Activated CD4-positive, alpha-beta memory T cell treated with anti-CD3 and anti-CD28 coated beads, Interleukin-2, amount 10 ng/mL, durations not matched to agents 7 days and 5 days (primary cell): ENCODE measurements around the gene FMNL2. TPM values are rescaled to one million over a fixed set of nuclear protein-coding genes. Genes with fewer than 3 reads are reported as not detected.
"Not testable (repeated sequence)": the region's sequence is repeated elsewhere in the genome, so short reads cannot be mapped to it uniquely, and the experiment has no call there.

Experiments
- CTCF ChIA-PET: fragments of 350-600 bp; sonication (Branson Sonifier 250); formaldehyde crosslinking; loops from one replicate; lab custom pipeline; 2021; ENCODE audit warnings: antibody characterized with exemption, inconsistent platforms; lab: Charles Lee
- POLR2A ChIA-PET: fragments of 350-600 bp; sonication (Branson Sonifier 250); formaldehyde crosslinking; loops from one replicate; lab custom pipeline; 2021; ENCODE audit warnings: antibody characterized with exemption; lab: Charles Lee
- DNase-seq: peaks from one replicate; pipeline ENCODE4 v3.0.0-alpha.2; 2020
- H3K27ac Mint-ChIP-seq: one replicate; pipeline ENCODE4 v1.8.0; 2021; ENCODE audit warnings: mild to moderate bottlenecking, mixed read lengths
- H3K27me3 Mint-ChIP-seq: one replicate; pipeline ENCODE4 v1.8.0; 2021; ENCODE audit warnings: mixed read lengths
- H3K36me3 Mint-ChIP-seq: one replicate; pipeline ENCODE4 v1.8.0; 2021; ENCODE audit warnings: low read depth, mixed read lengths
- H3K4me1 Mint-ChIP-seq: one replicate; pipeline ENCODE4 v1.8.0; 2021; ENCODE audit warnings: mixed read lengths
- H3K4me3 Mint-ChIP-seq: one replicate; pipeline ENCODE4 v1.8.0; 2021; ENCODE audit warnings: mild to moderate bottlenecking, mixed read lengths
- H3K9me3 Mint-ChIP-seq: one replicate; pipeline ENCODE4 v1.8.0; 2021; ENCODE audit warnings: mixed read lengths
- total RNA-seq, 2 experiments: library from RNA; stranded (reverse); gene quantifications; one replicate each; pipeline ENCODE4 v1.2.3, GENCODE V29; 2021

Gene FMNL2
- total RNA-seq, result 1 to 10 TPM; 1.0 to 1.1 TPM

GRCh38 chr2:152335016-152335725 lies at the start of gene FMNL2:
Gene FMNL2 (plus strand): TSS chr2:152335174.
- Mint-ChIP-seq H3K27me3 (peaks cover 50% of the 10 kb centered on the region), H3K27ac (no peak within 1 kb of the TSS), H3K4me3 (peak within 1 kb of the TSS; percentile 69), H3K9me3 (no peaks in the 10 kb centered on the region), H3K36me3 (no peaks in the 10 kb centered on the region), H3K4me1 (peaks cover 12% of the 10 kb centered on the region)
- ChIA-PET CTCF (no interaction called here), POLR2A (no interaction called here)
- DNase-seq, result peak; percentile 52

- Mint-ChIP-seq H3K4me3 (no peak overlapping the region), H3K4me1 (no peaks in the 10 kb centered on the region), H3K36me3 (no peaks in the 10 kb centered on the region), H3K27me3 (no peaks in the 10 kb centered on the region), H3K27ac (no peak overlapping the region), H3K9me3 (no peaks in the 10 kb centered on the region)
- DNase-seq, result no peak
- CTCF ChIA-PET, result no interaction called here
- POLR2A ChIA-PET, result no interaction called here
Measured at GRCh38 chr2:152292991-152293390, 42.0 kb upstream of the FMNL2 start.

GRCh38 chr2:152297715-152298114 lies 37.3 kb upstream of the FMNL2 start:
- no peaks in the 10 kb centered on the region for H3K9me3 Mint-ChIP-seq
- H3K4me3 Mint-ChIP-seq, result no peak overlapping the region
- no peak overlapping the region for H3K27ac Mint-ChIP-seq
- H3K4me1 Mint-ChIP-seq, result no peaks in the 10 kb centered on the region
- ChIA-PET CTCF (no interaction called here), POLR2A (no interaction called here)
- H3K36me3 Mint-ChIP-seq, result no peaks in the 10 kb centered on the region
- H3K27me3 Mint-ChIP-seq, result no peaks in the 10 kb centered on the region
- no peak for DNase-seq

DNA sequence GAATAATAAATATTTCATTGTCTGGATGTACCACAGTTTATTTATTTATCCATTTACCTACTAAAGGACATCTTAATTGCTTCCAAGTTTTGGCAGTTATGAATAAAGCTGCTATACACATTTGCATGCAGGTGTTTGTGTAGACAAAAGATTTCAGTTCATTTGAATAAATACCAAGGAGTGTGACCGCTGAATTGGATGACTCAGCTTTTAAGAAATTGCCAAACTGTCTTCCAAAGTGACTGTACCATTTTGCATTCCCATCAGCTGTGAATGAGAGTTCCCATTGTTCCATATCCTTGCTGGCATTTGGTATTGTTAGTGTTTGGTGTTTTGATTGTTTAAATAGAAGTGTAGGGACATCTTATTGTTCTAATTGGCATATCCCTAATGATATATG lies 36.2 kb upstream of the FMNL2 start:
- peaks cover 2% of the 10 kb centered on the region for H3K27me3 Mint-ChIP-seq
- CTCF ChIA-PET, result no interaction called here

DNA sequence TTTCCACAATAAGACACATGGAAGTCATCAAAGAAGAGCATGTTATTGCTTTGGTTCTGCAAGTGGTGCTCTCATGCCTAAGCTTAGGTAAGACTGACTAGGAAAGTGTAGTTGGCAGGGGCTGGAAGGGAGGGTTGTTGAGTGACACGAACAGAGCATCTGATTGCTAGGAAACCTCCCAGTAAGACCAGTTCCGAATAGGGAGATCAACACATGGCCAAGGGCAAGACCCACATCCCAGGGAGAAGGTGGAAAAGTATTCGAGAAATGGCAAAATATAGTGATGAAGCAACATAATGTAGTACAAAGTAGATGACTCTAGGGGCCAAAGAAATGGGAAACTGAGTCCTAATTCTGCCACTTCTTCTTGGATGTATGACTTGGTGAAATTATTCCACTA lies 33.8 kb upstream of the FMNL2 start:
- H3K9me3 Mint-ChIP-seq, result no peaks in the 10 kb centered on the region
- ChIA-PET POLR2A (no interaction called here), CTCF (no interaction called here)

More for the DNA sequence above, 36.2 kb upstream of the FMNL2 start:
- no peak overlapping the region for H3K4me3 Mint-ChIP-seq
- H3K36me3 Mint-ChIP-seq, result no peaks in the 10 kb centered on the region
- POLR2A ChIA-PET, result no interaction called here
- DNase-seq, result no peak
- no peak overlapping the region for H3K27ac Mint-ChIP-seq
- no peaks in the 10 kb centered on the region for H3K4me1 Mint-ChIP-seq
- no peaks in the 10 kb centered on the region for H3K9me3 Mint-ChIP-seq

GRCh38 chr2:152303951-152304350 lies 31.0 kb upstream of the FMNL2 start:
- H3K27me3 Mint-ChIP-seq, result peaks cover 2% of the 10 kb centered on the region
- no peak overlapping the region for H3K27ac Mint-ChIP-seq
- POLR2A ChIA-PET, result no interaction called here
- CTCF ChIA-PET, result no interaction called here
- H3K9me3 Mint-ChIP-seq, result no peaks in the 10 kb centered on the region
- no peaks in the 10 kb centered on the region for H3K36me3 Mint-ChIP-seq
- no peaks in the 10 kb centered on the region for H3K4me1 Mint-ChIP-seq
- H3K4me3 Mint-ChIP-seq, result no peak overlapping the region
- DNase-seq, result no peak

More for the DNA sequence above, 33.8 kb upstream of the FMNL2 start:
- H3K27me3 Mint-ChIP-seq, result peaks cover 2% of the 10 kb centered on the region
- no peak overlapping the region for H3K27ac Mint-ChIP-seq
- no peaks in the 10 kb centered on the region for H3K4me1 Mint-ChIP-seq
- H3K4me3 Mint-ChIP-seq, result no peak overlapping the region
- no peaks in the 10 kb centered on the region for H3K36me3 Mint-ChIP-seq
- no peak for DNase-seq

GRCh38 chr2:152304836-152305235 lies 30.1 kb upstream of the FMNL2 start:
- no peak for DNase-seq
- no peaks in the 10 kb centered on the region for H3K9me3 Mint-ChIP-seq
- ChIA-PET CTCF (no interaction called here), POLR2A (no interaction called here)
- H3K4me1 Mint-ChIP-seq, result no peaks in the 10 kb centered on the region
- no peak overlapping the region for H3K4me3 Mint-ChIP-seq
- H3K27me3 Mint-ChIP-seq, result peaks cover 2% of the 10 kb centered on the region
- no peaks in the 10 kb centered on the region for H3K36me3 Mint-ChIP-seq
- no peak overlapping the region for H3K27ac Mint-ChIP-seq

- Mint-ChIP-seq H3K27me3 (peaks cover 2% of the 10 kb centered on the region), H3K27ac (no peak overlapping the region), H3K36me3 (no peaks in the 10 kb centered on the region), H3K4me3 (no peak overlapping the region), H3K4me1 (no peaks in the 10 kb centered on the region), H3K9me3 (no peaks in the 10 kb centered on the region)
- DNase-seq, result no peak
- ChIA-PET POLR2A (no interaction called here), CTCF (no interaction called here)
Measured at GRCh38 chr2:152307863-152308262, 27.1 kb upstream of the FMNL2 start.

DNA sequence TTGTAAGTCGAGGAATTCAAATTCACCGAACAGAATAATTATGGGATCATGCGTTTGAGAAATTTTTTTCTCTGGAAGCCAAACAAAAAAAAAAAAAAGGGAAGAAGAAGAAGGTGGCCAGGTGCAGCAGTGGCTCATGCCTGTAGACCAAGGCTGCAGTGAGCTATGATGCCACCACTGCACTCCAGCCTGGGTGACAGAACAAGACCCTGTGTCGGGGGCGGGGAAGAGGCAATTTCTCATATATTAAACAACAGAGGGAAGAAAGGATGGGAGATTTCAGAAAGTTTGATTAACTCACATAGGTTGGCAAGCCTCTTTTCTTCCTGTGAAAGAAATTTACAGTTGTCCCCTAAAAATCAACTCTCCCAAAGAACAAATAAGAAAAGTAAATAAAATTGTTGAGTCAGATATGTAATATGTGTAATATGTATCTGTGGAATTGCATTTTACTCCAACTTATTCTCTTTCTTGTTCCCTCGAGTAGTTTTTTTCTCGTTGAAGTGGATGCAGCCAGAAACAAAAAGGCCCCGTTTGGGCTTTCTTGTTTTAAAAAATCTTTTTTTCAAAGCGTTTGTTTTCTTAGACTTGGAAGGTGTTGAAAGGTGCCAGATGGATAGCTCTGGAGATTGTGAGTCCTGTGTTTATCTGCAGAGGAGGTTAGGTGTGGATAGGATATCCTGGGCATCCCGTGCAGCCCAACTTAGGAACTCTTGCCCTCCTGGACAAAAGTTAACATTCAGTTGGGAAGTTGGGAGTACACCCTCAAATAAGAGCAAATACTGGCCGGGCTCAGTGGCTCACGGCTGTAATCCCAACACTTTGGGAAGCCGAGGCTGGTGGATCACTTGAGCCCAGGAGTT lies 25.4 kb upstream of the FMNL2 start:
- no peaks in the 10 kb centered on the region for H3K9me3 Mint-ChIP-seq
- H3K27me3 Mint-ChIP-seq, result no peaks in the 10 kb centered on the region
- ChIA-PET CTCF (no interaction called here), POLR2A (no interaction called here)
- H3K4me3 Mint-ChIP-seq, result no peak overlapping the region
- H3K4me1 Mint-ChIP-seq, result no peaks in the 10 kb centered on the region
- H3K36me3 Mint-ChIP-seq, result no peaks in the 10 kb centered on the region
- H3K27ac Mint-ChIP-seq, result no peak overlapping the region
- DNase-seq, result no peak

- Mint-ChIP-seq H3K36me3 (no peaks in the 10 kb centered on the region), H3K27me3 (peaks cover 8% of the 10 kb centered on the region), H3K4me1 (no peaks in the 10 kb centered on the region), H3K27ac (no peak overlapping the region), H3K4me3 (no peak overlapping the region), H3K9me3 (no peaks in the 10 kb centered on the region)
- no peak for DNase-seq
- ChIA-PET POLR2A (no interaction called here), CTCF (no interaction called here)
Measured at GRCh38 chr2:152319822-152320570, 15.0 kb upstream of the FMNL2 start.

DNA sequence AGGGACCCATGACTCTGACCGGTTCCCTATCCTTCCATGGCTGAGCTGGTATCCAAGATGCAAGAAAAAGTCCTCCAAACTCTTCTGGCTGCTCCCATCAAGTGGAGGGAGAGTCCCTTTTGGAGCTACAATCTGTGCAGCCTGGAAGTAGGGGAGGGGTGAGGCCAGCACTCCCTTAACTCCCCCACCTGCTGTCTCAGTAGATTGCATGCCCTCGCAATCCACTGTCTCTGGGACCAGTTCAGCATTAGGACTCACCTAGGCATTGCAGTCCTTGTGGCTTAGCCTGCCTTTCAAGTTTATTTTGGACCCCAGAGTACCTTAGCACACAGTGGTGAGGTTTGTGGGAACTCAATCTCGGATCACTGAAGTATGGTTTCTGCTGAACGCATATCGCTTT lies 14.2 kb upstream of the FMNL2 start:
- CTCF ChIA-PET, result no interaction called here

DNA sequence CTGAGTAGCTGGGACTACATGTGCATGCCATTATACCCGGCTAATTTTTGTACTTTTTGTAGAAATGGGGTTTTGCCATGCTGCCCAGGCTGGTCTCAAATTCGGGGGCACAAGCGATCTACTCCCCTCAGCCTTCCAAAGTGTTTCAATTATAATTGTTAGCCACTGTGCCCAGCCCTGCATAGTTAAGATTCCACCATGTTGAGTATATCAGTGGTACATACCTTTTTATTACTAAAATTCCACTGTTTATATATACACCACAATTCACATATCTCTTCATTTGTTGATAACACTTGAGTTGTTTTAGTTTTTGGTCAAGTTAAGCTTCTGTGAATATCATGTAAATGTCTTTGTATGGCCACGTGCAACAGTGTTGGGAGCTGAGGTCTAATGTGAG lies 12.8 kb upstream of the FMNL2 start:
- no peak overlapping the region for H3K27ac Mint-ChIP-seq
- ChIA-PET CTCF (no interaction called here), POLR2A (no interaction called here)
- no peak for DNase-seq
- H3K36me3 Mint-ChIP-seq, result no peaks in the 10 kb centered on the region
- peaks cover 8% of the 10 kb centered on the region for H3K27me3 Mint-ChIP-seq
- H3K4me1 Mint-ChIP-seq, result no peaks in the 10 kb centered on the region
- no peak overlapping the region for H3K4me3 Mint-ChIP-seq
- H3K9me3 Mint-ChIP-seq, result no peaks in the 10 kb centered on the region

More for the DNA sequence above, 14.2 kb upstream of the FMNL2 start:
- Mint-ChIP-seq H3K27me3 (peaks cover 8% of the 10 kb centered on the region), H3K27ac (no peak overlapping the region), H3K36me3 (no peaks in the 10 kb centered on the region), H3K4me3 (no peak overlapping the region), H3K9me3 (no peaks in the 10 kb centered on the region), H3K4me1 (no peaks in the 10 kb centered on the region)
- POLR2A ChIA-PET, result no interaction called here
- DNase-seq, result no peak

GRCh38 chr2:152325126-152325525 lies 9.8 kb upstream of the FMNL2 start:
- H3K36me3 Mint-ChIP-seq, POLR2A ChIA-PET, H3K9me3 Mint-ChIP-seq, H3K4me1 Mint-ChIP-seq, H3K27me3 Mint-ChIP-seq, DNase-seq, CTCF ChIA-PET, H3K4me3 Mint-ChIP-seq, H3K27ac Mint-ChIP-seq: not testable (repeated sequence)
